ENCODE data around the gene HYOU1. TPM values are rescaled to one million over a fixed set of nuclear protein-coding genes. Genes with fewer than 3 reads are reported as not detected.

HYOU1 gene
- total RNA-seq, 1 donor from 2014 or later, result 31.5 TPM

Other genes with a start within 250 kb of the HYOU1 start
- 0.48 TPM for gene CXCR5, start 173.3 kb downstream of the HYOU1 start, total RNA-seq (ENCODE audit: insufficient read depth, low replicate concordance)
- 15.9 TPM for gene BCL9L, start 131.3 kb downstream of the HYOU1 start, total RNA-seq (ENCODE audit: insufficient read depth, low replicate concordance)
- not detected for gene UPK2, start 100.9 kb downstream of the HYOU1 start, total RNA-seq (ENCODE audit: insufficient read depth, low replicate concordance)
- gene FOXR1, start 85.4 kb downstream of the HYOU1 start, total RNA-seq (ENCODE audit: insufficient read depth, low replicate concordance), result not detected
- gene CENATAC, start 59.1 kb downstream of the HYOU1 start, total RNA-seq (ENCODE audit: insufficient read depth, low replicate concordance), result 44.1 TPM
- 2,427 TPM for gene RPS25, start 38.9 kb downstream of the HYOU1 start, total RNA-seq (ENCODE audit: insufficient read depth, low replicate concordance)
- 62.6 TPM for gene TRAPPC4, start 38.4 kb downstream of the HYOU1 start, total RNA-seq (ENCODE audit: insufficient read depth, low replicate concordance)
- gene SLC37A4, start 26.3 kb downstream of the HYOU1 start, total RNA-seq (ENCODE audit: insufficient read depth, low replicate concordance), result 18.5 TPM
- 12.8 TPM for gene VPS11, start 10.6 kb upstream of the HYOU1 start, total RNA-seq (ENCODE audit: insufficient read depth, low replicate concordance)
- gene HMBS, start 27.7 kb upstream of the HYOU1 start, total RNA-seq (ENCODE audit: insufficient read depth, low replicate concordance), result 30.1 TPM
- gene DPAGT1, start 44.6 kb upstream of the HYOU1 start, total RNA-seq (ENCODE audit: insufficient read depth, low replicate concordance), result 29.9 TPM
- 1.9 TPM for gene C2CD2L, start 50.1 kb upstream of the HYOU1 start, total RNA-seq (ENCODE audit: insufficient read depth, low replicate concordance)
- 44.8 TPM for gene HINFP, start 64.4 kb upstream of the HYOU1 start, total RNA-seq (ENCODE audit: insufficient read depth, low replicate concordance)
- gene ABCG4, start 91.8 kb upstream of the HYOU1 start, total RNA-seq (ENCODE audit: insufficient read depth, low replicate concordance), result 0.96 TPM
- 12.0 TPM for gene NLRX1, start 111.5 kb upstream of the HYOU1 start, total RNA-seq (ENCODE audit: insufficient read depth, low replicate concordance)
- gene NHERF4, start 128.3 kb upstream of the HYOU1 start, total RNA-seq (ENCODE audit: insufficient read depth, low replicate concordance), result not detected
- 11.3 TPM for gene CBL, start 149.1 kb upstream of the HYOU1 start, total RNA-seq (ENCODE audit: insufficient read depth, low replicate concordance)

Measured in umbilical cord (tissue), 1 donor.